ENCODE data around the gene MIEN1. TPM values are rescaled to one million over a fixed set of nuclear protein-coding genes. Genes with fewer than 3 reads are reported as not detected.

The MIEN1 gene
- polyA plus RNA-seq, result 127 and 130 TPM in 2 replicates

GRCh38 chr17:39730095-39730921, at the start of gene MIEN1:
TSS of gene MIEN1 (minus strand) at chr17:39730532. CDS start at chr17:39730495, 37 bp downstream.

GRCh38 chr17:39737760-39738567, 7.6 kb upstream of the MIEN1 start, which contains the start of gene GRB7:
TSS of gene GRB7 (plus strand) at chr17:39737938. CDS start at chr17:39742302, 4,364 bp downstream.

GRCh38 chr17:39699818-39700147, 30.5 kb downstream of the MIEN1 start, which contains the start of gene ERBB2:
TSS of gene ERBB2 (plus strand) at chr17:39700064. CDS start at chr17:39700239, 175 bp downstream.

GRCh38 chr17:39687546-39688474, 42.5 kb downstream of the MIEN1 start, which contains the start of gene PGAP3:
TSS of gene PGAP3 (minus strand) at chr17:39688057. CDS start at chr17:39688014, 43 bp downstream.

Other genes starting within 250 kb of the MIEN1 start
- 0.36 and 2.9 TPM in 2 replicates for gene NEUROD2, start 122.6 kb downstream of the MIEN1 start, polyA plus RNA-seq
- gene PPP1R1B, start 103.6 kb downstream of the MIEN1 start, polyA plus RNA-seq, result 272 and 400 TPM in 2 replicates
- 0.32 and 1.5 TPM in 2 replicates for gene STARD3, start 93.4 kb downstream of the MIEN1 start, polyA plus RNA-seq
- 0.14 TPM in 1 of 2 replicates, not detected in the other for gene TCAP, start 65.2 kb downstream of the MIEN1 start, polyA plus RNA-seq
- 0.20 and 1.0 TPM in 2 replicates for gene PNMT, start 62.1 kb downstream of the MIEN1 start, polyA plus RNA-seq
- gene PGAP3, start 42.5 kb downstream of the MIEN1 start, polyA plus RNA-seq, result 1.3 and 3.5 TPM in 2 replicates
- 0.39 and 1.8 TPM in 2 replicates for gene ERBB2, start 30.5 kb downstream of the MIEN1 start, polyA plus RNA-seq
- gene GRB7, start 7.4 kb upstream of the MIEN1 start, polyA plus RNA-seq, result not detected in 2 replicates
- 0.10 TPM in 1 of 2 replicates, not detected in the other for gene IKZF3, start 133.8 kb upstream of the MIEN1 start, polyA plus RNA-seq
- not detected in 2 replicates for gene ZPBP2, start 137.7 kb upstream of the MIEN1 start, polyA plus RNA-seq
- gene GSDMB, start 188.1 kb upstream of the MIEN1 start, polyA plus RNA-seq, result 2.9 TPM in 1 of 2 replicates, not detected in the other
- gene ORMDL3, start 197.1 kb upstream of the MIEN1 start, polyA plus RNA-seq, result 32.9 and 42.7 TPM in 2 replicates
- not detected in 2 replicates for gene LRRC3C, start 197.2 kb upstream of the MIEN1 start, polyA plus RNA-seq
- gene GSDMA, start 232.5 kb upstream of the MIEN1 start, polyA plus RNA-seq, result not detected in 2 replicates